SK-N-SH (cell line): Measurements from ENCODE around the gene SNX15.

Experiments used
- ELF1 ChIP-seq: IDR thresholded peaks from 2 replicates; pipeline ENCODE4 v1.4.0; 2012
- GABPA ChIP-seq: IDR thresholded peaks from 2 replicates; pipeline ENCODE4 v1.4.0; 2012; ENCODE audit warnings: low read depth, mild to moderate bottlenecking
- MAX ChIP-seq: IDR thresholded peaks from 2 replicates; pipeline ENCODE4 v1.4.0; 2012; ENCODE audit warnings: low read depth
- POLR2AphosphoS5 ChIP-seq: IDR thresholded peaks from 2 replicates; pipeline ENCODE4 v1.6.1; 2012; ENCODE audit warnings: low read depth, low read length
- TEAD4 ChIP-seq: IDR thresholded peaks from 2 replicates; pipeline ENCODE4 v1.4.0; 2012; ENCODE audit warnings: mild to moderate bottlenecking, borderline replicate concordance; ENCODE audit not compliant: insufficient read depth
- TF ChIP-seq, protein P1 (sequence below): fragments of 200-600 bp; sonication (generic); IDR thresholded peaks from 2 replicates; pipeline ENCODE4 v1.6.1; 2017; ENCODE audit warnings: antibody characterized with exemption, mild to moderate bottlenecking, moderate library complexity

DNA sequence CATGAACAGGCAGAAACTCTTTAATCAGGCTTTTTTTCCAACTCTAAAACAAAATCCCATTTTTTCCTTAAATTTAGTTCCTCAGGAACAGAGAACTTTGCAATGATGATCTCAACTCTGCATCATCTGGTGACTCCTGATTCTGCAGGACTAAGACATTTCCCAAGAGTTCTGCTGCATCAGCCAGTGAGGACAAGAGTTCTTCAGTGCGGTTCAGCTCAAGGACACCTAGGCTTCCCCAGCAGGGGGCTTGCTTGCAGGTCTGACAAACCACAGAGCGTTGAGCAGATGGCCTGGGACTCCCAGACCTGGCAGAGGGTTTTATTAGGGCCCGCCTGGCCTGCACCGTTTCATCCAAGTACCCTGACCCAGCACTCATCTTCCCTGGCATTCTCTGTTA lies 50.2 kb downstream of the SNX15 start:
- TF ChIP-seq, protein P1, sequence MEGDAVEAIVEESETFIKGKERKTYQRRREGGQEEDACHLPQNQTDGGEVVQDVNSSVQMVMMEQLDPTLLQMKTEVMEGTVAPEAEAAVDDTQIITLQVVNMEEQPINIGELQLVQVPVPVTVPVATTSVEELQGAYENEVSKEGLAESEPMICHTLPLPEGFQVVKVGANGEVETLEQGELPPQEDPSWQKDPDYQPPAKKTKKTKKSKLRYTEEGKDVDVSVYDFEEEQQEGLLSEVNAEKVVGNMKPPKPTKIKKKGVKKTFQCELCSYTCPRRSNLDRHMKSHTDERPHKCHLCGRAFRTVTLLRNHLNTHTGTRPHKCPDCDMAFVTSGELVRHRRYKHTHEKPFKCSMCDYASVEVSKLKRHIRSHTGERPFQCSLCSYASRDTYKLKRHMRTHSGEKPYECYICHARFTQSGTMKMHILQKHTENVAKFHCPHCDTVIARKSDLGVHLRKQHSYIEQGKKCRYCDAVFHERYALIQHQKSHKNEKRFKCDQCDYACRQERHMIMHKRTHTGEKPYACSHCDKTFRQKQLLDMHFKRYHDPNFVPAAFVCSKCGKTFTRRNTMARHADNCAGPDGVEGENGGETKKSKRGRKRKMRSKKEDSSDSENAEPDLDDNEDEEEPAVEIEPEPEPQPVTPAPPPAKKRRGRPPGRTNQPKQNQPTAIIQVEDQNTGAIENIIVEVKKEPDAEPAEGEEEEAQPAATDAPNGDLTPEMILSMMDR, result no peak
- no peak for TF ChIP-seq GABPA
- TF ChIP-seq MAX, result no peak
- no peak for TF ChIP-seq TEAD4
- TF ChIP-seq POLR2AphosphoS5, result no peak
- no peak for TF ChIP-seq ELF1
